Suppressor macrophage (primary cell): ENCODE measurements around the gene LRRC4.

Experiments
- DNase-seq, 4 experiments: peaks; one replicate each; pipeline ENCODE4 v3.0.0-alpha.2; 2020 to 2022
- total RNA-seq, 17 experiments: gene quantifications; one replicate each; lab custom pipeline; 2026; ENCODE audit warnings: mixed read lengths in 6 of 17, inconsistent platforms in 3 of 17; lab: John Stamatoyannopoulos, UW

The LRRC4 gene
- total RNA-seq = 0.34 to 21.0 (median 4.9) reads per million in 17 experiments

GRCh38 chr7:128030654-128031611 lies at the start of gene LRRC4:
TSS of gene LRRC4 (minus strand) at chr7:128031437. CDS start at chr7:128030640, 797 bp downstream.
- DNase-seq = peak; percentile 36 to 68 (median 56)

GRCh38 chr7:128080169-128080568 lies 48.9 kb upstream of the LRRC4 start:
- no peak for DNase-seq

- no peak for DNase-seq
Observed at GRCh38 chr7:128078309-128078708, 47.1 kb upstream of the LRRC4 start.

- no peak for DNase-seq
Observed at GRCh38 chr7:128076796-128077271, 45.6 kb upstream of the LRRC4 start.

- DNase-seq = no peak
Observed at GRCh38 chr7:128076196-128076795, 45.1 kb upstream of the LRRC4 start.

GRCh38 chr7:128075242-128076095 lies 44.2 kb upstream of the LRRC4 start:
- no peak for DNase-seq

- DNase-seq = no peak
Observed at GRCh38 chr7:128074736-128075135, 43.5 kb upstream of the LRRC4 start.

- DNase-seq = no peak
Observed at GRCh38 chr7:128074336-128074735, 43.1 kb upstream of the LRRC4 start.

GRCh38 chr7:128073671-128074310 lies 42.6 kb upstream of the LRRC4 start:
- DNase-seq = no peak

- DNase-seq = no peak
Observed at GRCh38 chr7:128071801-128072200, 40.6 kb upstream of the LRRC4 start.

- DNase-seq = no peak
Observed at GRCh38 chr7:128071376-128071775, 40.1 kb upstream of the LRRC4 start.

- DNase-seq = no peak
Observed at GRCh38 chr7:128069373-128070364, 38.4 kb upstream of the LRRC4 start.

- DNase-seq = no peak
Observed at GRCh38 chr7:128068785-128069184, 37.5 kb upstream of the LRRC4 start.

- no peak for DNase-seq
Observed at GRCh38 chr7:128067983-128068382, 36.7 kb upstream of the LRRC4 start.

- no peak for DNase-seq
Observed at GRCh38 chr7:128066858-128067257, 35.6 kb upstream of the LRRC4 start.

- no peak for DNase-seq
Observed at GRCh38 chr7:128066395-128066794, 35.2 kb upstream of the LRRC4 start.

GRCh38 chr7:128065872-128066271 lies 34.6 kb upstream of the LRRC4 start:
- DNase-seq = no peak

- no peak for DNase-seq
Observed at GRCh38 chr7:128063088-128063487, 31.9 kb upstream of the LRRC4 start.

- no peak for DNase-seq
Observed at GRCh38 chr7:128060018-128060417, 28.8 kb upstream of the LRRC4 start.

GRCh38 chr7:128059143-128059988 lies 28.1 kb upstream of the LRRC4 start:
- DNase-seq = no peak
